Activated T-cell treated with anti-CD3 and anti-CD28 coated beads for 48 hours (primary cell): ENCODE measurements around the gene CFAP57.
"Not testable (repeated sequence)": the region's sequence is repeated elsewhere in the genome, so short reads cannot be mapped to it uniquely, and the experiment has no call there.

Experiments used
- DNase-seq: peaks from one replicate; pipeline ENCODE4 v3.0.0-alpha.2; 2020; ENCODE audit warnings: low read depth

Gene CFAP57

DNA sequence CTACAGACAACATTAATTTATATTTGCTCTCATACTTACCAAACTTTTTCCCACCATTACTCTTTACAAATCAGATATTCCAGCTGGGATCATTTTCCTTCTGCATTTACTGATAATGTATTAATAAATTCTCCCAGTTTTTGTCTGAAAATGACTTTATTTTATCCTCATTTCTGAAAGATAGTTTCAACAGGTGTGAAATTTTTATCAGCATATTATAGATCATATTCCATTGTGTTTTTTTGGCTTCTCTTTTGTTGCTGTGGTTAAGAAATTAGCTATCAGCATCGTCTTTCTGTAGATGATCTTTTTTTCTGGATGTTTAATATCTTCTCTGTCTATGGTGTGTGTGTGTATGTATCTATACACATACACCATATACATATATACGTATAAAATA lies 2.7 kb downstream of the CFAP57 start:
- DNase-seq, result no peak

DNA sequence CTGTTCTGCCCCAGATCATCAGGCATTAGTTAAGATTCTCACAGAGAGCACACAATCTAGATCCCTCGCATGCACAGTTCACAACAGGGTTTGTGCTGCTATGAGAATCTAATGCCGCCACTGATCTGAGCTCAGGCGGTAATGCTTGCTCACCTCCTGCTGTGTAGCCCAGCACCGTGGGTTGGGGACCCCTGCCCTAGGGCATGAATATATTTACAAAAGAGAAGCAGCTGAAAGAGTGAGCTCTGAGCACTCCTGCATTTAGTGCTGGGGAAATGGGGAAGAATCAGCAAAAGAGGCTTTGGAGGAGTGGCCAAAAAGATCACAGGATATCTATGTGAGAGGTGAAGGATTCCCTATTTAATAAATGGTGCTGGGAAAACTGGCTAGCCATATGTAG lies 5.6 kb downstream of the CFAP57 start:
- DNase-seq, result no peak

DNA sequence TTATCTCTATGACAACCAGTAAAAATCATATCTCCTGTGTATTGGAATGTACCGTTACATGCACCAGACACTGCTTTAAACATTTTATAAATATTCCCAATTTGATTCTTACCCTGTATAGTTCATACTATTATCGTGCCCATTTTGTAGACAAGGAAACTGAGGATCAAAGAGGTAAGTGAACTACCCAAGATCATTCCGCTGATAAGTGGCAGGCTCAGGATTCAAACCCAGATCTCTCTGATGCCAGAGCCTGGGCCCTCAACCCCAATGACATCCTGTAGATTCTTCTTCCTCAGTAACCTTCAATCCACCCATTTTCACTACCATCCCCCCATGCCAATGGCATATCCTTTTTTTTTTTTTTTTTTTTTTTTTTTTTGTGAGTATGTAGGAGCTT lies 12.3 kb downstream of the CFAP57 start:
- no peak for DNase-seq

DNA sequence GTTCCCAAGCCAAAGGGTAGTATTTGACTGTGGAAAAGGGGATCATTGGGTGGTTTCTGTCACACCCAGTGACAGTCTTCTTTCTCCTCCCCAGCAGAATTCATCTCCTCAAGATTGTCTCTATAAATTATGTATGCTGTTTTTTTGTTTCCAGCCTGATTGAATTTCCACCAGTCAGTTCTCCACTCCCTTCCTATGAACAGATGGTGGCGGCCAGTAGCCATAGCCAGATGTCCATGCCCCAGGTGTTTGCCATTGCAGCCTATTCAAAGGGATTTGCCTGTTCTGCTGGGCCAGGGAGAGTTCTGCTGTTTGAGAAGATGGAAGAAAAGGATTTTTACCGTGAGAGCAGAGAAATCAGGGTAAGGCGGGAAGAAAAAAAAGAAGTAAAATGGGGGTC lies 12.9 kb downstream of the CFAP57 start:
- no peak for DNase-seq

DNA sequence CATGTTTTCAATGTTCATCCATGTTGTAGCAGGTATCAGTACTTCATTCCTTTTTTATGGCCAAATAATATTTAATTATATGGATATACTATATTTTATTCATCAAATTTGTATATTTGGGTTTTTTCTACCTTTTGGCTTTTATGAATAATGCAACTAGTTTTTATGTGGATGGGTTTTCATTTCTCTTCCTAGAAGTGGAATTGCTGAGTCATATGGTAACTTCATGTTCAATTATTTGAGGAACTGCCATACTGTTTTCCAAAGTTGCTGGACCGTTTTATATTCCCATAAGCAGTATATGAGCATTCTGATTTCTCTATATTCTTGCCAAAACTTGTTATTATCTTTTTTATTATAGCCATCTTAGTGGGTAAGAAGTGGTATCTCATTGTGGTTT lies 16.0 kb downstream of the CFAP57 start:
- no peak for DNase-seq

DNA sequence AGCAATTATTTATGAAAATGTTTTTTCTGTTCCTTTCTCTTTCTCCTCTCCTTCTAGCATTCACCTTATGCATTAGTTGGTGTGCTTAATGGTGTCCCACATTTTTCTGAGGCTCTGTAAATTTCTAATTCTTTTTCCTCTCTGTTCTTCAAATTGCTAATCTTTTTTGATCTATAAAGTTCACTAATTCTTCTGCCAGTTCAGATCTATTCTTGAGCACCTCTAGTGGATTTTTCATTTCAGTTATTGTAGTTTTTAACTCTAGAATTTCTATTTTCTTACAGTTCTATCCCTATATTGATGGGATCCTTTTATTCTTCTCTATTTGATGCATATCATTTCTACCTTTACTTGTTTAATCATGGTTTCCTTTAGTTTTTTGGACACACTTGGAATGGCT lies 22.4 kb downstream of the CFAP57 start:
- DNase-seq, result no peak

DNA sequence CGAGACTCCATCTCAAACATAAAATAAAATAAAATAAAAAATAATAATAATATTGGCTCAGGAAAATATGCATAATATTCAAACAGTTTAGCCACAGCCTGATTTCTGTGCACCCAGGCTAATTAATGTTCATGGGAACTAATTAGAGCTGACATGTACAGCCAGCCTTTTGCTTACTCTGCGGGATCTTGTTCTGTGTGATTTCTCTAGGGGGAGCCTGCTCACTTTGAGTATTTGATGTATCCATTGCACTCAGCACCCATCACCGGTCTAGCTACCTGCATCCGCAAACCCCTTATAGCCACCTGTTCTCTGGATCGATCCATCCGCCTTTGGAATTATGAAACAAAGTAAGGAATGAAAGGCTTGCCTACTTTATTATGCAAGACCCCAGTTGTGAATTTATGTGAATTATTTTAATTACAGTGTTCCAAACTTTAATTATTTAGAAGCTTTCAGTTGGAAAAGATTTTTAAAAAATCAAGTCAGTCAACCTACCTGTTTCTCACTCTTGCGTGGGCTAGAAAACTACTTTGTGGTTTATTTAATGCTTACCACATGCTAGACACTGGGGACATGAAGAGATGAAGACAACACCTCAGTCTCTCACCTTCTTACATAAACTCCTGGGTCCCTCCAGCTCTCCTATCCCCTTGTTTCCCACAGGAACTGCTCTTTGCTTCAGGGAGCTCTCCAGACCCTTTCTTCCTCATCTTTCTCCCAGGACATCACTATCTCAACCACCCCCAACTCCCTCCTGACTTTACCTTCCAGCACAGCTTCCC lies 25.4 kb downstream of the CFAP57 start:
- DNase-seq, result no peak

DNA sequence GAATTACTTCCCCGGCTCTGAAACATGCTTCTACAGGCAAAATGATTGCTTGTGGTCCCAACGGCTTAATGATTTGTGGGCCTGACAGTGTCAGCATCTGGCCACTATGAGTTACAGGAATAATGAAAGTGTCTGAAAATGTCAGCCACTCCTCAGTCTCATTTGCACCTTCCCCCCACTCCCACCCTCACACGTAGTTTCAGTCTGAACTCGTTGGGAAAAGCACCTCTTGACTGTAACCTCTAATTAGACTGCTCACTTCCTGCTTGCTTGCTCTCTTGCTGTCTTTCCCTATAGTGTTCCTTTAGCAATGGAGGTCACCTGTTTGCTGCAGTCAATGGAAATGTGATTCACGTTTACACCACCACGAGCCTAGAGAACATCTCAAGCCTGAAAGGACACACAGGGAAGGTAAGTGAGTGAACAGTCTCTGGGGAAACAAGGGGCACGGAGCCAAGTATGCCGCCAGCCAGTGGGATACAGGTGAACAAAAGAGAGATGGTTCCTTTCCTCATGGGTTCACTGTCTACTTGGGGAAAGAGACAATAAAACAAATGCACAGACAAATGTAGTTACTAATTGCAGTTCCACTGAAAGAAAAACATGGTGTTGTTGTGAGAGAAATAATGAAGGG lies 27.1 kb downstream of the CFAP57 start:
- no peak for DNase-seq

DNA sequence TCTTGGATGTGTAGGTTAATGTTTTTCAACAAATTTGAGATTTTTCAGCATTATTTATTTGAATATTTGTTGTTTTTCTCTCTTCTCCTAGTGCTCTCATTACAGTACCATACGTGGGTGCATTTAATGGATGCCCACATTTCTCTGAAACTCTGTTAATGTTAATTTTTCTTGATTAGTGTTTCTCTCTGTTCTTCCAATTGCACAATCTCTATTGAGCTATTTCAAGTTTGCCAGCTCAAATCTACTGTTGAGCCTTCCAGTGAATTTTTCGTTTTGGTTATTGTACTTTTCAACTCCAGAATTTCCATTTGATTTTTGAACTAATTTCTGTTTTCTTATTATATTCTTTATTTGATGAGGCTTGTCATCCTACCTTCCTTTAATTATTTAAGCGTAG lies 31.7 kb downstream of the CFAP57 start:
- DNase-seq, result no peak

DNA sequence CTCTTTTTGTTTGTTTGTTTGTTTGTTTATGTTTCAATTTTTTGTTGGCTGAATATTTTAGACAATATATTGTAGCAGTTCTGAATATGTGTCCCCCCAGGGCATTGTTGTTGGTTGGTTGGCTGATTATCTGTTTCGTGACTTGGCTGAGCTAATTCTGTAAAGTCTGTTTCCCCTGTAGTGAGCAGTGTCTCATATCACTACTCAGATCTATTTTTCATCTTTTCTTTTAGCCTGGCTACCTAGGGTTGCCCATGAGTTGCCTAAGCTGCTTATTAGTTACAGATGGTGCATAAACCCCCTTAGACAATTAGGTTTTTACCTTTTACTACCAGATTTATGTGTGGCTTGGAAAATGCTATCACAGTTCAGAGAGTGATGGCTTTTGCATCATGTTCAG lies 32.3 kb downstream of the CFAP57 start:
- DNase-seq, result no peak

DNA sequence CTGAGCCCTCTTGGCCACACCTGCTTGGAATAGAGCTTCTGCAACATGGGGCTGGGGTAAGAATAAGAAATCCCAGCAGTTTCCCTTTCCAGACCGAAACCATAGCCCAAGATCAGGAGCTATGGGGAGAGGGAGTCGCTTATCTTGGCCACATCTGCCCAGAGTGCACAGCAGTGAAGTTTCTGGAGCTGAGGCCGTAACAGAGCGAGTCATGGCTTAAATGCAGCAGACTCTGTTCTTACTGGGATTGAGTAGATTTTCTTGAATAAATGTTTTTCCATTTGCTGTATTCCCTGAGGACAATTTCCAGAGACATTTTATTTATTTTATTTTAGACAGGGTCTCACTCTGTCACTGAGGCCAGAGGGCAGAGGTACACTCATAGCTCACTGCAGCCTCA lies 33.5 kb downstream of the CFAP57 start:
- DNase-seq, result no peak

DNA sequence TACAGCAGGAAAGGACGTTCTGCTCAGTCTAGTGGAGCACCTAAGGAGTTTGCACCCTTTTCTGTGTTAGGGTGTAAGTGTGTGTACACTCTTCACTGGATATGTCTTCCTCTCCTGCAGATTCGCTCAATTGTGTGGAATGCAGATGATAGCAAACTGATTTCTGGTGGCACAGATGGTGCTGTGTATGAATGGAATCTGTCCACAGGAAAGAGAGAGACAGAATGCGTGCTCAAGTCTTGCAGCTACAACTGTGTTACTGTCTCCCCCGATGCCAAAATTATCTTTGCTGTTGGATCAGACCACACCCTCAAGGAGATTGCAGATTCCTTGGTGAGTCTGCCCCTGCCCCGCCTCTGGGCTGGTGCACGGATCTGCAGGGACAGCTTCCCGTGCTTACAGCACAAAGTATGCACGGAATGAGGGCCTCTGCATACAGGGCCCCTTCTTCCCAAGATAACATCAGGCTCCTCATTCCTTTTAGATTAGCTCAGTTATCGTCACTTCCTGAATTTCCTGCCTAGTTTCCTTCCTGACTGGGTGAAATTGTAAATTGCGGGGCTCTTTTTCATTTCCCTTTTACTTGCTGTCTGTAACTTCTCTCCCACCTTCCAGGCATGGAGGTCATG lies 34.6 kb downstream of the CFAP57 start:
- no peak for DNase-seq

DNA sequence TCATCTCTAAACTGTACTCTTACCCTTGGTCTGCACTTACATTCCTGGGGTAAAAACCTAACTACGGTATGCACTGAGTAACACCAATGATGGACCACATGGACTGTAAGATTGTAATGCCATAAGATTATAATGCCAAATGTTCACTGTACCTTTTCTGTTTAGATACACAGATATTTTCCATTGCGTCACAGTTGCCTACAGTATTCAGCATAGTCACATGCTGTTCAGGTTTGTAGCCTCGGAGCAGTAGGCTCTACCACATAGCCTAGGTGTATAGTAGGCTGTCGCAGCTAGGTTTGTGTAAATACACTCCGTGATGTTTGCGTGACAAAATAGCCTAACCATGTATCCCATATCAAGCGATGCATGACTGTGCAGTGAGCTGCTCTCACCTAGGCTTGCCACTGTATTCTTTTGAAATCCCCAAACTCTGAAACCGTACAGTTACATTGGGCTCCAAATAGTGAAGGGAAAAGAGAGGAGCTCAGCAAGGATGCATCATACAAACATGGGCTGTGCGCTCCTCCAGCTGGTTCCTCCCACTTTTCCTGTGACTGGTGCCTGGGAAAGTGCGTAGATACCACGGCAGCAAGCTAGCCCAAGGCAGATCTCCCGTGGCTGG lies 35.2 kb downstream of the CFAP57 start:
- no peak for DNase-seq

DNA sequence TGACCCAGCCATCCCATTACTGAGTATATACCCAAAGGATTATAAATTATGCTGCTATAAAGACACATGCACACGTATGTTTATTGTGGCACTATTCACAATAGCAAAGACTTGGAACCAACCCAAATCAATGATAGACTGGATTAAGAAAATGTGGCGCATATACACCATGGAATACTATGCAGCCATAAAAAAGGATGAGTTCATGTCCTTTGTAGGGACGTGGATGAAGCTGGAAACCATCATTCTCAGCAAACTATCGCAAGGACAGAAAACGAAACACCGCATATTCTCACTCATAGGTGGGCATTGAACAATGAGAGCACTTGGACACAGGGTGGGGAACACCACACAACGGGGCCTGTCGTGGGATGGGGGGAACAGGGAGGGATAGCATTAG lies 36.1 kb downstream of the CFAP57 start:
- not testable (repeated sequence) for DNase-seq

DNA sequence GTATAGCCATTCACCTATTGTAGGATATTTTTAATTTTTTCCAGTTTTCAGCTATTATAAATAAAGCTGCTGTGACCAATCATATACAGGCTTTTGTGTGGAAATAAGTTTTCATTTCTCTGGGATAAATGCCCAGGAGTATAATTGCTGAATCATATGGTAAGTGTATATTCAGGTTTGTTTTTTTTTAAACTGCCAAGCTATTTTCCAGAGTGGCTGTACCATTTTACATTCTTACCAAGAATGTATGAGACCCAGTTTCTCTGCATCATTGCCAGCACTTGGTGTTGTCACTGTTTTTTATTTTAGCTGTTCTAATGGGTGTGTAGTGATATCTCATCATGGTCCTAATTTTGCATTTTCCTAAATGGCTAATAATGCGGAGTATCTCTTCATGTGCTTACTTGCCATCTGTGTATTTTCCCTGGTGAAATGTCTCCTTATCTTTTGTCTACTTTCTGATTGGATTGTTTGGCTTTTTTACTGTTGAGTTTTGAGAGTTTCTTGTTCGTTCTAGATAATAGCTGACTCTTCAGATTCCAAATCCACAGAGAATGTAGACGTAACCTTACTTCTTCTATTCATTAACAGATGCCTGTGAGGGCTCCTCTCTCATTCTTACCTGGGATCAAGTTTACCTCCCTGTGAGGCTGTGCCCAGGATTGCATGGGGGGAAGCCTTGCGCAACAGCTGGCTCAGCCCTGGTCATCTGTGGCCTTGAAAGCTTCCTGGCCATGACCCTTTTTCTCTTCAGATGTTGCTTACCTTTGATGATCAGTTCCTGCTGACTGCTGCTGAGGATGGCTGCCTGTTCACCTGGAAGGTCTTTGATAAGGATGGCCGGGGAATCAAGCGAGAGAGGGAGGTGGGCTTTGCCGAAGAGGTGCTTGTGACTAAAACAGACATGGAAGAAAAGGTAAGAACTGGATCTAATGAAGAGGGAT lies 42.6 kb downstream of the CFAP57 start:
- DNase-seq, result no peak

DNA sequence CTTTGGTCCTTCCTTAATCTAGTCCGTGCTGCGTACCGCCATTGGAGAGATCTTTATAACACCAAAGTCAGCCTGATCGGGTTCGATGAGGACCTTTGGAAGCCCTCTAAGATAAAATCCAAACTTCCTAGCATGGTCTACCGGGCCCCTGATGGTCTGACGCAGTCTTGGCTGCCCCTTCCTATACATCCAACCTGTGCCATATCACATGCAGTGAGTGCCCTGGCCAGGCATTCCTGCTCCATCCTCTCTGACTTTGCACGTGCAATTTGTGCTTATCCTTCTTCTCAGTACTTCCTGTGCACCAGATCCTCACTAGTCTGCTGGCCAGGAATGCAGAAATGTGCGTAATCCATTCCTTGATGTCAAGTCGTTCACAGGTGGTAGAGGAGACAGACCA lies 45.6 kb downstream of the CFAP57 start:
- DNase-seq, result no peak

DNA sequence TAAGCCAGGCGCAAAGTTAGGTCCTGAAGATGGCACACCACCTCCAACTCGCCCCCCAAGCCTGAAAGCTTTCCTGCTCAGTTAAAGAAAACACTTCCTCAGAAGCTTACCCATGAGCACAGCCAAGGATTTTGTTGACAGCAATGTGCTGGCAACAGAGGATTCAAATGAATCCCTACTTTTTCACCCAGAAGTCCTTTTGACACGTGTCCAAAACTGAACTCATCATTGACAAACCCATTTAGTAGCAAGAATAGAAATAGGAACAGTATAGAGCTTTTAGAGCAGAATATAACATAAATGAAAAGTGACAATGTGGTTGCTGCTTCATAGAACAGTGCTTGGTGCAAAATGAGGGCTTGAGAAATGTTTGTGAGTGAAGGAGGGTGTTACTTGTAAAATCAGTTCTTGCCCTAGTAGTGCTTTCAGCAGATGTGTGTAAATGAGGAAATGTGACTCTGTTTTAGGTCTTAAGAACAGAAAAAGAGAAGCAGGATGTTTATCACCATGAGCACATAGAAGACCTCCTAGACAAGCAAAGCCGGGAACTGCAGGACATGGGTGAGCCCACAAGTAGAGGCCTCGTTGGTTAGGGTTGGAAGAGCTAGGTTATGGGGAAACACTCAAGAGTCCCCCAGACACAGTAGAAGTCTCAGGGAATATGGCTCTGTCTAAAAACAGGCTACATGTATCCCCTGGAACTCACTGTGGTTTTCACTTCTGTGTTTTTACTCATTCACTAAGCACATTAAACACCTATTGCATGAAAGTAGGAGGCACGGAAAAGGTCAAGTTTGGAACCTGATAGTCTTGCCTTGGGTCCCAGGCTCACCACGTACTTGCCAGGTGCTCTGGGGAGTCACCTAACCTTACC lies 49.0 kb downstream of the CFAP57 start:
- no peak for DNase-seq

DNA sequence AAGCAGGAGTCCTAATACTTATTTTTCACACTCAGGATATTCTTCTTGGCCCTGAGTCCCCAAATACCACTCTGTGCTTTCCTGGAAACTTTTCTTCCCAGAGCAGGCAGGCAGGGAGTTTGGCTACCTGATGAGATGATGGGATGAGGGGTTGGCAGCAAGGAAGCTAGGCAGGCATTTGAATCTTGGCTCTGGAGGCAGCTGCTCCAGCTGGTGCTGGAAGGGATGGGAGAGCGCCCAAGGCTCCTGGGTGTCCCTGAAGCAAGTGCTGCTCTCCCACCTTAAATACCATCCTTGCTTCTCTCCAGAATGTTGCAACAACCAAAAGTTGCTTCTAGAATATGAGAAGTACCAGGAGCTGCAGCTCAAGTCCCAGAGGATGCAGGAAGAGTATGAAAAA lies 49.7 kb downstream of the CFAP57 start:
- DNase-seq, result no peak

DNA sequence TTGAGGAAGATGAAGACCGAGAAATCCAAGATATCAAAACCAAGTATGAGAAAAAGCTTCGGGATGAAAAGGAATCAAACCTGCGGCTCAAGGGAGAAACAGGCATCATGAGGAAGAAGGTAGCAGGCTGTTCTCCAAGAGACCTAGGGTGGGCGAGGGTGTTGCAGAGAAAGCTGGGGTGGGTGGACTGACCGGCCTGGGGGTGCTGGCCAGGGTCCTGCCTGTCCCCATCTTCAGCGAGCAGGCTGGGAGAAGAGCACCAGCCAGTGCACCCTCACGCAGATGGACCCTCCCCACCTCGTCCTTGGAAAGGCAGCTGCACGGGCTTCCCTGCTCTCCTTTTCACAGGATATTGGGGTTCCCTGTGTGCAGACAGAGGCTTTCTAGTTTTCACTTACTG lies 50.7 kb downstream of the CFAP57 start:
- DNase-seq, result no peak

DNA sequence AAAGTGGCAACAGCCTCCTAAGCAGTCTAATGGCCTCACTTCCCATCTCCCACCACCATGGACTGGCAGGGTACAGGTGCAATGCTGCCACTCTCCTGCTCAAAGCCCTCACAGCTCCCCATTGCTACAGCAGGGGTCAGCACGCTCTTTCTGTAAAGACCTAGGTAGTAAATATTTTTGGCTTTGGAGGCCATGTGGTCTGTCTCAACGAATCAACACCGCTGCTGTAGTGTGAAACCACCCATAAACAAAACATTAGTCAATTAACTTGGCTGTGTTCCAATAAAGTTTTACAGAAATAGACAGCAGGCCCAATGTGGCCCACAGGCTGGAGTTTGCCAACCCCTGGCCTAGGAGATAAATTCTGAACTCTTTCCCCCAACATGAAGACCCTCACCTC lies 53.0 kb downstream of the CFAP57 start:
- DNase-seq, result no peak
